ENCODE results near the gene MGAT5. TPM values are rescaled to one million over a fixed set of nuclear protein-coding genes. Genes with fewer than 3 reads are reported as not detected.

MGAT5 gene
- total and polyA plus RNA-seq, 2 donors: 8.8 to 36.8 TPM

GRCh38 chr2:134348760-134349159 lies 94.9 kb downstream of the MGAT5 start:
- WGBS: 78% methylated on average over 5 of the region's 5 CpGs
- Histone ChIP-seq H3K4me3 (ENCODE audit: low read length in 2 of 2) (no peak overlapping the region), H3K27ac (ENCODE audit: low read depth in 1 of 2, low read length in 1 of 2) (no peak overlapping the region), H3K9me3 (ENCODE audit: control insufficient read depth in 2 of 2, insufficient read depth in 1 of 2, low read length in 1 of 2) (no peaks in the 10 kb centered on the region), H3K4me1 (ENCODE audit: control insufficient read depth in 2 of 2, insufficient read depth in 2 of 2, low read length in 2 of 2) (no peaks in the 10 kb centered on the region), H3K27me3 (ENCODE audit: control insufficient read depth in 2 of 2, insufficient read depth in 1 of 2, low read length in 1 of 2) (no peaks in the 10 kb centered on the region), H3K36me3 (ENCODE audit: control insufficient read depth in 2 of 2, insufficient read depth in 2 of 2, low read length in 1 of 2) (peaks cover 0 to 37% of the 10 kb centered on the region in 2 donors)
- no peak for DNase-seq (ENCODE audit: low read depth in 6 of 9, low spot score in 9 of 9)

GRCh38 chr2:134351016-134351415 lies 97.1 kb downstream of the MGAT5 start:
- Histone ChIP-seq H3K4me1 (ENCODE audit: control insufficient read depth in 2 of 2, insufficient read depth in 2 of 2, low read length in 2 of 2) (no peaks in the 10 kb centered on the region), H3K27ac (ENCODE audit: low read depth in 1 of 2, low read length in 1 of 2) (no peak overlapping the region), H3K27me3 (ENCODE audit: control insufficient read depth in 2 of 2, insufficient read depth in 1 of 2, low read length in 1 of 2) (no peaks in the 10 kb centered on the region), H3K4me3 (ENCODE audit: low read length in 2 of 2) (no peak overlapping the region), H3K36me3 (ENCODE audit: control insufficient read depth in 2 of 2, insufficient read depth in 2 of 2, low read length in 1 of 2) (peaks cover 0 to 41% of the 10 kb centered on the region in 2 donors), H3K9me3 (ENCODE audit: control insufficient read depth in 2 of 2, insufficient read depth in 1 of 2, low read length in 1 of 2) (no peaks in the 10 kb centered on the region)
- 66% methylated on average over 3 of the region's 3 CpGs for WGBS
- DNase-seq (ENCODE audit: low read depth in 6 of 9, low spot score in 9 of 9): no peak

GRCh38 chr2:134351899-134352298 lies 98.0 kb downstream of the MGAT5 start:
- WGBS: over 99% methylated on average over 2 of the region's 2 CpGs
- Histone ChIP-seq H3K9me3 (ENCODE audit: control insufficient read depth in 2 of 2, insufficient read depth in 1 of 2, low read length in 1 of 2) (no peaks in the 10 kb centered on the region), H3K4me1 (ENCODE audit: control insufficient read depth in 2 of 2, insufficient read depth in 2 of 2, low read length in 2 of 2) (no peaks in the 10 kb centered on the region), H3K27ac (ENCODE audit: low read depth in 1 of 2, low read length in 1 of 2) (no peak overlapping the region), H3K4me3 (ENCODE audit: low read length in 2 of 2) (no peak overlapping the region), H3K36me3 (ENCODE audit: control insufficient read depth in 2 of 2, insufficient read depth in 2 of 2, low read length in 1 of 2) (peaks cover 0 to 34% of the 10 kb centered on the region in 2 donors), H3K27me3 (ENCODE audit: control insufficient read depth in 2 of 2, insufficient read depth in 1 of 2, low read length in 1 of 2) (no peaks in the 10 kb centered on the region)
- DNase-seq (ENCODE audit: low read depth in 6 of 9, low spot score in 9 of 9): no peak

- Histone ChIP-seq H3K4me1 (ENCODE audit: control insufficient read depth in 2 of 2, insufficient read depth in 2 of 2, low read length in 2 of 2) (no peaks in the 10 kb centered on the region), H3K27ac (ENCODE audit: low read depth in 1 of 2, low read length in 1 of 2) (no peak overlapping the region), H3K36me3 (ENCODE audit: control insufficient read depth in 2 of 2, insufficient read depth in 2 of 2, low read length in 1 of 2) (peaks cover 0 to 34% of the 10 kb centered on the region in 2 donors), H3K27me3 (ENCODE audit: control insufficient read depth in 2 of 2, insufficient read depth in 1 of 2, low read length in 1 of 2) (no peaks in the 10 kb centered on the region), H3K4me3 (ENCODE audit: low read length in 2 of 2) (no peak overlapping the region), H3K9me3 (ENCODE audit: control insufficient read depth in 2 of 2, insufficient read depth in 1 of 2, low read length in 1 of 2) (no peaks in the 10 kb centered on the region)
- 98% methylated on average over 3 of the region's 3 CpGs for WGBS
- no peak for DNase-seq (ENCODE audit: low read depth in 6 of 9, low spot score in 9 of 9)
Measured at GRCh38 chr2:134352844-134353243, 99.0 kb downstream of the MGAT5 start.

- no peak for DNase-seq (ENCODE audit: low read depth in 6 of 9, low spot score in 9 of 9)
- 99% methylated on average over 3 of the region's 3 CpGs for WGBS
- peaks cover 0 to 34% of the 10 kb centered on the region in 2 donors for H3K36me3 ChIP-seq (ENCODE audit: control insufficient read depth in 2 of 2, insufficient read depth in 2 of 2, low read length in 1 of 2)
- no peaks in the 10 kb centered on the region for H3K9me3 ChIP-seq (ENCODE audit: control insufficient read depth in 2 of 2, insufficient read depth in 1 of 2, low read length in 1 of 2)
- no peaks in the 10 kb centered on the region for H3K4me1 ChIP-seq (ENCODE audit: control insufficient read depth in 2 of 2, insufficient read depth in 2 of 2, low read length in 2 of 2)
- H3K27ac ChIP-seq (ENCODE audit: low read depth in 1 of 2, low read length in 1 of 2): no peak overlapping the region
- H3K4me3 ChIP-seq (ENCODE audit: low read length in 2 of 2): no peak overlapping the region
- H3K27me3 ChIP-seq (ENCODE audit: control insufficient read depth in 2 of 2, insufficient read depth in 1 of 2, low read length in 1 of 2): no peaks in the 10 kb centered on the region
Measured at GRCh38 chr2:134354611-134355010, 100.7 kb downstream of the MGAT5 start.

GRCh38 chr2:134357814-134358213 lies 103.9 kb downstream of the MGAT5 start:
- Histone ChIP-seq H3K9me3 (ENCODE audit: control insufficient read depth in 2 of 2, insufficient read depth in 1 of 2, low read length in 1 of 2) (no peaks in the 10 kb centered on the region), H3K4me3 (ENCODE audit: low read length in 2 of 2) (no peak overlapping the region), H3K4me1 (ENCODE audit: control insufficient read depth in 2 of 2, insufficient read depth in 2 of 2, low read length in 2 of 2) (peaks cover 0 to 13% of the 10 kb centered on the region in 2 donors), H3K36me3 (ENCODE audit: control insufficient read depth in 2 of 2, insufficient read depth in 2 of 2, low read length in 1 of 2) (peaks cover 5 to 24% of the 10 kb centered on the region in 2 donors), H3K27me3 (ENCODE audit: control insufficient read depth in 2 of 2, insufficient read depth in 1 of 2, low read length in 1 of 2) (no peaks in the 10 kb centered on the region), H3K27ac (ENCODE audit: low read depth in 1 of 2, low read length in 1 of 2) (no peak overlapping the region)
- 98% methylated on average over 3 of the region's 3 CpGs for WGBS
- no peak for DNase-seq (ENCODE audit: low read depth in 6 of 9, low spot score in 9 of 9)

GRCh38 chr2:134359367-134360081 lies 105.7 kb downstream of the MGAT5 start:
- H3K36me3 ChIP-seq (ENCODE audit: control insufficient read depth in 2 of 2, insufficient read depth in 2 of 2, low read length in 1 of 2): peaks cover 12 to 27% of the 10 kb centered on the region in 2 donors
- no peak overlapping the region for H3K4me3 ChIP-seq (ENCODE audit: low read length in 2 of 2)
- DNase-seq (ENCODE audit: low read depth in 6 of 9, low spot score in 9 of 9): no peak
- no peaks in the 10 kb centered on the region for H3K9me3 ChIP-seq (ENCODE audit: control insufficient read depth in 2 of 2, insufficient read depth in 1 of 2, low read length in 1 of 2)
- no peaks in the 10 kb centered on the region for H3K27me3 ChIP-seq (ENCODE audit: control insufficient read depth in 2 of 2, insufficient read depth in 1 of 2, low read length in 1 of 2)
- no peak overlapping the region for H3K27ac ChIP-seq (ENCODE audit: low read depth in 1 of 2, low read length in 1 of 2)
- H3K4me1 ChIP-seq (ENCODE audit: control insufficient read depth in 2 of 2, insufficient read depth in 2 of 2, low read length in 2 of 2): peaks cover 0 to 14% of the 10 kb centered on the region in 2 donors
- WGBS: 96% methylated on average over 10 of the region's 10 CpGs

- DNase-seq (ENCODE audit: low read depth in 6 of 9, low spot score in 9 of 9): no peak
- WGBS: 98% methylated on average over 10 of the region's 10 CpGs
Measured at GRCh38 chr2:134360745-134361487, 107.0 kb downstream of the MGAT5 start.

GRCh38 chr2:134361648-134362047 lies 107.8 kb downstream of the MGAT5 start:
- DNase-seq (ENCODE audit: low read depth in 6 of 9, low spot score in 9 of 9): peak in 1 of 9 donors; percentile 26
- peaks cover 12 to 27% of the 10 kb centered on the region in 2 donors for H3K36me3 ChIP-seq (ENCODE audit: control insufficient read depth in 2 of 2, insufficient read depth in 2 of 2, low read length in 1 of 2)
- 48% methylated on average over 1 of the region's 1 CpG for WGBS

More at GRCh38 chr2:134360745-134361487, 107.0 kb downstream of the MGAT5 start:
- H3K4me1 ChIP-seq (ENCODE audit: control insufficient read depth in 2 of 2, insufficient read depth in 2 of 2, low read length in 2 of 2): peaks cover 0 to 14% of the 10 kb centered on the region in 2 donors
- H3K27ac ChIP-seq (ENCODE audit: low read depth in 1 of 2, low read length in 1 of 2): no peak overlapping the region
- H3K4me3 ChIP-seq (ENCODE audit: low read length in 2 of 2): no peak overlapping the region
- no peaks in the 10 kb centered on the region for H3K9me3 ChIP-seq (ENCODE audit: control insufficient read depth in 2 of 2, insufficient read depth in 1 of 2, low read length in 1 of 2)
- no peaks in the 10 kb centered on the region for H3K27me3 ChIP-seq (ENCODE audit: control insufficient read depth in 2 of 2, insufficient read depth in 1 of 2, low read length in 1 of 2)
- peaks cover 12 to 23% of the 10 kb centered on the region in 2 donors for H3K36me3 ChIP-seq (ENCODE audit: control insufficient read depth in 2 of 2, insufficient read depth in 2 of 2, low read length in 1 of 2)

More at GRCh38 chr2:134361648-134362047, 107.8 kb downstream of the MGAT5 start:
- no peak overlapping the region for H3K4me3 ChIP-seq (ENCODE audit: low read length in 2 of 2)
- peaks cover 0 to 14% of the 10 kb centered on the region in 2 donors for H3K4me1 ChIP-seq (ENCODE audit: control insufficient read depth in 2 of 2, insufficient read depth in 2 of 2, low read length in 2 of 2)
- H3K9me3 ChIP-seq (ENCODE audit: control insufficient read depth in 2 of 2, insufficient read depth in 1 of 2, low read length in 1 of 2): no peaks in the 10 kb centered on the region
- no peaks in the 10 kb centered on the region for H3K27me3 ChIP-seq (ENCODE audit: control insufficient read depth in 2 of 2, insufficient read depth in 1 of 2, low read length in 1 of 2)
- H3K27ac ChIP-seq (ENCODE audit: low read depth in 1 of 2, low read length in 1 of 2): no peak overlapping the region
